B cell (primary cell): Measurements from ENCODE around the gene MLH1. TPM values are rescaled to one million over a fixed set of nuclear protein-coding genes. Genes with fewer than 3 reads are reported as not detected.

Experiments used
- ATAC-seq: fragments of 200-7000 bp; cut with Tn5 transposase; one replicate; pipeline ENCODE4 v1.10.0; 2021; ENCODE audit warnings: low read depth, mild to moderate bottlenecking, moderate number of reproducible peaks, moderate library complexity
- CTCF ChIA-PET: fragments of 350-600 bp; sonication (Branson Sonifier 250); formaldehyde crosslinking; loops from one replicate; lab custom pipeline; 2021; ENCODE audit warnings: antibody characterized with exemption, inconsistent platforms; lab: Charles Lee
- POLR2A ChIA-PET: fragments of 350-600 bp; sonication (Branson Sonifier 250); formaldehyde crosslinking; loops from one replicate; lab custom pipeline; 2021; ENCODE audit warnings: antibody characterized with exemption; lab: Charles Lee
- DNase-seq: peaks from one replicate; pipeline ENCODE4 v3.0.0; 2013
- H2AFZ ChIP-seq: 2 replicates; pipeline ENCODE4 v1.6.1; 2012; ENCODE audit warnings: mild to moderate bottlenecking, low read depth, low read length; ENCODE audit not compliant: insufficient read depth, poor library complexity, severe bottlenecking
- H3K27ac ChIP-seq, 2 donors: 1 replicate in 1 of 2; 2 replicates in 1 of 2; pipeline ENCODE4 v1.5.1; 2012 to 2013; ENCODE audit warnings: low read length in 2 of 2, mild to moderate bottlenecking in 2 of 2, moderate library complexity in 1 of 2
- H3K27me3 ChIP-seq, 4 experiments: fragments of 200-600 bp in 1 of 4; sonication (generic) in 1 of 4; replicated peaks in 1 of 4; 1 replicate in 2 of 4; 2 replicates in 2 of 4; pipeline versions ENCODE4 v1.6.1 to v1.7.0; 2013 to 2016; ENCODE audit warnings: low read length in 3 of 4, mild to moderate bottlenecking in 2 of 4, mixed read lengths in 1 of 4, moderate library complexity in 1 of 4; ENCODE audit not compliant: insufficient read depth in 4 of 4, control insufficient read depth in 3 of 4; ENCODE audit errors: control extremely low read depth in 1 of 4
- H3K36me3 ChIP-seq, 2 experiments: replicated peaks in 1 of 2; 1 replicate in 1 of 2; 2 replicates in 1 of 2; pipeline versions ENCODE4 v1.6.1 to v1.7.1; 2013; ENCODE audit warnings: low read length in 1 of 2; ENCODE audit not compliant: insufficient read depth in 2 of 2, control insufficient read depth in 1 of 2; ENCODE audit errors: control extremely low read depth in 1 of 2, extremely low read depth in 1 of 2
- H3K4me1 ChIP-seq, 2 donors: fragments of 200-600 bp in 1 of 2; sonication (generic) in 1 of 2; 1 replicate in 1 of 2; 2 replicates in 1 of 2; pipeline versions ENCODE4 v1.5.1 to v1.6.1; 2013 to 2017; ENCODE audit warnings: low read length in 2 of 2; ENCODE audit not compliant: control insufficient read depth in 2 of 2, insufficient read depth in 2 of 2
- H3K4me2 ChIP-seq: replicated peaks from 2 replicates; pipeline ENCODE3; 2012; ENCODE audit warnings: mild to moderate bottlenecking, low read depth, low read length; ENCODE audit not compliant: poor library complexity, severe bottlenecking
- H3K4me3 ChIP-seq, 5 experiments: fragments of 200-600 bp in 1 of 5; sonication (generic) in 1 of 5; 1 replicate in 3 of 5; 2 replicates in 2 of 5; pipeline versions ENCODE4 v1.5.1 to v1.7.0; 2011 to 2016; ENCODE audit warnings: low read length in 4 of 5, mild to moderate bottlenecking in 4 of 5, low read depth in 2 of 5, control low read depth in 1 of 5, moderate library complexity in 1 of 5; ENCODE audit not compliant: insufficient read depth in 1 of 5; ENCODE audit errors: control extremely low read depth in 1 of 5, extremely low read depth in 1 of 5
- H3K79me2 ChIP-seq: fragments of 200-600 bp; sonication (generic); one replicate; pipeline ENCODE4 v1.6.0; 2016; ENCODE audit warnings: low read length; ENCODE audit not compliant: control insufficient read depth, insufficient read depth
- H3K9ac ChIP-seq: fragments of 200-600 bp; sonication (generic); 2 replicates; pipeline ENCODE4 v1.6.1; 2017; ENCODE audit warnings: mild to moderate bottlenecking, low read length, moderate library complexity
- H3K9me3 ChIP-seq, 3 donors: one replicate each; pipeline versions ENCODE4 v1.6.1 to v1.7.1; 2013; ENCODE audit warnings: low read length in 2 of 3; ENCODE audit not compliant: control insufficient read depth in 2 of 3, insufficient read depth in 1 of 3; ENCODE audit errors: control extremely low read depth in 1 of 3
- H4K20me1 ChIP-seq: 2 replicates; pipeline ENCODE4 v1.6.0; 2012; ENCODE audit warnings: mild to moderate bottlenecking, low read length; ENCODE audit not compliant: insufficient read depth, control insufficient read depth, poor library complexity, severe bottlenecking
- H3K27ac Mint-ChIP-seq: one replicate; pipeline ENCODE4 v1.8.0; 2021; ENCODE audit warnings: mixed read lengths
- H3K27me3 Mint-ChIP-seq: one replicate; pipeline ENCODE4 v1.8.0; 2021; ENCODE audit warnings: mixed read lengths
- H3K4me1 Mint-ChIP-seq: one replicate; pipeline ENCODE4 v1.8.0; 2021; ENCODE audit warnings: mixed read lengths
- H3K4me3 Mint-ChIP-seq: one replicate; pipeline ENCODE4 v1.8.0; 2021; ENCODE audit warnings: mixed read lengths
- H3K9me3 Mint-ChIP-seq: one replicate; pipeline ENCODE4 v1.8.0; 2022; ENCODE audit warnings: mixed read lengths; ENCODE audit not compliant: insufficient read depth
- CTCF ChIP-seq: fragments of 200-600 bp; IDR thresholded peaks from one replicate; pipeline ENCODE4 v1.8.0; 2022; ENCODE audit warnings: antibody characterized with exemption, mild to moderate bottlenecking
- EZH2 ChIP-seq: IDR thresholded peaks from 2 replicates; pipeline ENCODE4 v1.6.1; 2012; ENCODE audit warnings: borderline replicate concordance, low read depth, mild to moderate bottlenecking, moderate library complexity, low read length; ENCODE audit not compliant: insufficient read depth, poor library complexity, severe bottlenecking
- WGBS: methylation state at CpG from one replicate; pipeline ENCODE4 v1.1.5; 2013; ENCODE audit warnings: missing lambda C conversion rate; ENCODE audit not compliant: insufficient coverage; 5-methylcytosine and 5-hydroxymethylcytosine counted together
- intact Hi-C: fragments of 100-400 bp; cut with micrococcal nuclease; formaldehyde crosslinking; loops from one replicate; pipeline ENCODE4 v1.10.0; 2022
- polyA plus RNA-seq: library from polyadenylated mRNA; depleted of rRNA; stranded (reverse); fragments of >200 nt; gene quantifications from 2 replicates; pipeline ENCODE4 v1.2.3, GENCODE V29; 2012
- total RNA-seq, 2 donors: library from RNA; stranded (reverse); fragments of 120-200 nt in 1 of 2; gene quantifications; 1 replicate in 1 of 2; 2 replicates in 1 of 2; pipeline versions ENCODE4 v1.2.3 to v1.2.4, GENCODE V29; 2013 to 2022

Gene MLH1
- total and polyA plus RNA-seq, 2 donors (not counting 1 experiment from before 2014, with no cell fraction given): 22.4 to 38.5 TPM

GRCh38 chr3:37064747-37065146, 71.4 kb downstream of the MLH1 start:
- no peak overlapping the region for H2AFZ ChIP-seq
- DNase-seq (no peak), ATAC-seq (no peak)
- H3K9ac ChIP-seq: no peak overlapping the region
- Mint-ChIP-seq H3K9me3 (no peaks in the 10 kb centered on the region), H3K4me3 (no peak overlapping the region), H3K27me3 (no peaks in the 10 kb centered on the region), H3K27ac (no peak overlapping the region), H3K4me1 (no peaks in the 10 kb centered on the region)
- POLR2A ChIA-PET: no interaction called here
- no peak overlapping the region for H3K27ac ChIP-seq
- no peak overlapping the region for H3K4me3 ChIP-seq
- H3K36me3 ChIP-seq: peaks cover 3 to 26% of the 10 kb centered on the region in 2 experiments
- no peaks in the 10 kb centered on the region for H3K9me3 ChIP-seq
- H3K79me2 ChIP-seq: no peaks in the 10 kb centered on the region
- 94% methylated on average over 3 of the region's 3 CpGs for WGBS
- H3K4me2 ChIP-seq: no peak overlapping the region
- TF ChIP-seq CTCF: no peak
- no peak for TF ChIP-seq EZH2
- H3K4me1 ChIP-seq: no peaks in the 10 kb centered on the region
- H4K20me1 ChIP-seq: no peaks in the 10 kb centered on the region
- H3K27me3 ChIP-seq: no peaks in the 10 kb centered on the region
- CTCF ChIA-PET: no interaction called here
- intact Hi-C loops: no loop called here

GRCh38 chr3:37067577-37067976, 74.3 kb downstream of the MLH1 start:
- ATAC-seq (no peak), DNase-seq (no peak)
- Histone ChIP-seq H3K79me2 (no peaks in the 10 kb centered on the region), H4K20me1 (no peaks in the 10 kb centered on the region), H3K4me1 (no peaks in the 10 kb centered on the region), H3K27ac (no peak overlapping the region), H3K36me3 (peaks cover 0 to 14% of the 10 kb centered on the region in 2 experiments), H2AFZ (no peak overlapping the region), H3K27me3 (no peaks in the 10 kb centered on the region), H3K9ac (no peak overlapping the region), H3K9me3 (no peaks in the 10 kb centered on the region), H3K4me3 (no peak overlapping the region), H3K4me2 (no peak overlapping the region)
- no CpG with 5 or more reads among the region's 3 CpGs for WGBS
- TF ChIP-seq CTCF: no peak
- TF ChIP-seq EZH2: no peak
- no peak overlapping the region for H3K4me3 Mint-ChIP-seq
- H3K9me3 Mint-ChIP-seq: no peaks in the 10 kb centered on the region
- H3K27me3 Mint-ChIP-seq: no peaks in the 10 kb centered on the region
- no peaks in the 10 kb centered on the region for H3K4me1 Mint-ChIP-seq
- intact Hi-C loops: no loop called here
- H3K27ac Mint-ChIP-seq: no peak overlapping the region
- ChIA-PET CTCF (no interaction called here), POLR2A (no interaction called here)
